Fibroblast of skin of abdomen (primary cell): ENCODE results near the gene ST3GAL3.
A peak's percentile ranks its signal among the peaks of the same experiment; 100 is the strongest.
"Not testable (repeated sequence)": the region's sequence is repeated elsewhere in the genome, so short reads cannot be mapped to it uniquely, and the experiment has no call there.

ENCODE experiments used
- DNase-seq: peaks from one replicate; pipeline ENCODE4 v3.0.0-alpha.2; 2013

The ST3GAL3 gene

DNA sequence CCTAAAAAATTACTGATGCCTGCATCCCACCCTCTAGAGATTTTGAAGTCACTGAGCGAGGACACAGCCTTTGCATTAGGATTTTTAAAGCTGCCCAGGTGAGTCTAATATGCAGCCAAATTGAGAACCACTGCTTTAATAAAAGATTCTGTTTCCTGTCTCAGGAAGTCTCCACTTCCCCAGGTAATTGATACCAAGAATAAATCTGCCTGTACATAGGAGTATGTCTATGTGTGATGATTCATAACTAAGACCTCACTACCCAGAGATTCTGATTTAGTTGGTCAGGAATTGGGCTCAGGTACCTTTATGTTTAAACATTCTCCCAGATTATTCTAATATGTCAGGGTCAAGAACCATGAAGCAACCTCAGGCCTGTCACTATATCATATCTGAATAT, 117.5 kb downstream of the ST3GAL3 start:
- DNase-seq: no peak

DNA sequence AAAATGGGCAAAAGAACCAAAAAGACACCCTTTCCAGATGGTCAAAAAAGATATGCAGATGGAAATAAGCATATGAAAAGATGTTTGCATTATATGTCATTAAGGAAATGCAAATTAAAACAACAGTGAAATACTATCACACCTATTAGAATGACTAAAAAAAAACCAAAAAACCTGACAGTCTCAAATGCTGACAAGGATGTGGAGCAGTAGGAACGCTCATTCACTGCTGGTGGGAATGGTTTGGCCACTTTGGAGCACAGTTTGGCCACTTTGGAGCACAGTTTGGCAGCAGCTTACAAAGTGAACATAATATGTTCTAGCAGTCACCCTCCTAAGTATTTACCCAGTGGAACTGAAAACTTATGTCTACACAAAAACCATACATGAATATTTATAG, 121.2 kb downstream of the ST3GAL3 start:
- no peak for DNase-seq

DNA sequence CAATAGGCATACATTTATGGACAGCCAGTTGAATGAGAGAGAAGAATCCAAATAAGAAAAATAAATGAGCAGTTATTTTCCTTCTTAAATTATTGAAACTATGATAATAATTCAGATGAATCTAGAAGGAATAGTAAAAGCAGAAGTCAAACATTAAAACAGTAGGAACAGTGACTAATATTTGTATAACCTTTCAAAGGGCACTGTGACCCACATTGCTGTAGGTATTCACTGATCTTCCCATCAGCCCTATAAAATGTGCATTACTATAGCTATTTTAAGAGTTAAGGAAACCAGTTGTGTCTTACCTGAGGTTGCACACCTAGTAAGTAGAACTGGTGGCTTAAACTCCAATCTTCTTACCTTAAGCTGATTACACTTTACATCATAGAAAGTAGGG, 123.5 kb downstream of the ST3GAL3 start:
- DNase-seq: no peak

DNA sequence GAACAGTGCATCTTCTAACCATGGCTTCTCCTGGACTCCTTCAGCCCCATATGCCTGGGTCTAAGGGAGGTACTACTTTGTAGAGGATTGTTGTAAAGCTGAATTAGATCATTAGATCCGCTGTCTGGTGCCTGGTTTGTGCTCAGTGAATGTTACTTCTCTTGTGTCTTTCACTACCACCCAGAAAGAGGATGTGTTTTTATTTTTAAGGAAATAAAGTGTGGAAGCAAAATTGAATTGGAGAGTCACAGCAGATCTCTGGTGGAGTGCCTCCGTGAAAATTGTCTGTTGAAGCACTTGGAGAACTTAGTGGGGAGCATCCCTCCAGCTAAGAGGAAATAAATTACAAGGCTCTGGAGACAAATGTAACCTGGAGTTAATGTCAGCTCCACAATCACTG, 124.5 kb downstream of the ST3GAL3 start:
- no peak for DNase-seq

DNA sequence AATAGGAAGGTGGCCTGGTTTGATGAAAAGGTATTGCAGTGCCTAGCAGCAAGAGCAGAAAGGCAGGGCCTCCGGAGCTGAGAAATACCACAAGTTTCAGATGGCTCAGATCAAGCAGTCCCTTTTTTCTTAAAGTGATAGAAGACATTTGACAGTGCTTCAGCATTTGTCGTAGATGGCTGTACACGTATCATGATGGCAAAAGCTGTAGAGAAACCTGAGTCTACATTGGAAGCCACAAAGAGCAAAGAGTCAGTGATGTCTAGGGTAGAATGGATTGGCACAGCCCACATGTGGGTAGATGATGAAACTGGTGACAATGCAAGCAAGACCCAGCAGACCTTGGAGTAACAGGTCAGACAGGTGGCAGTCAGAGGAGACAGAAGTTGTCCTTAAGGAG, 124.9 kb downstream of the ST3GAL3 start:
- no peak for DNase-seq

DNA sequence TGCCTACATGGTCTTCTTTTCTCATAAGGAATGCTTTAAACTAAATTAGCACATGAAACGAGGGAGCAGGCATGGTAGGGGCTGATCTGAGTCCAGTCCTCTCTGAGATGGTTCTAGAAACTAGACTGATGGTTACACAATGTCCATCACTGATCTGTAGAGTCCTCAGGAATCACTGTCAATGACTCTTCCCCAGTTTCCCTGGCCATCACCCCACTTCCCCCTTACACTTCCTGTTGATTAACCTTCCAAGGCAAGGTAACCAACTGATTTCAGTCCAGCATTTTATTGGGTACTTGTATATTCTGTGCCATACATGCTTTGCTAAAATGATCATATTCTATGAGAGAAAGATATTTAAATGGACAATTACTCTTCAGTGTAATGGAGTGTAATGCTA, 125.7 kb downstream of the ST3GAL3 start:
- no peak for DNase-seq

DNA sequence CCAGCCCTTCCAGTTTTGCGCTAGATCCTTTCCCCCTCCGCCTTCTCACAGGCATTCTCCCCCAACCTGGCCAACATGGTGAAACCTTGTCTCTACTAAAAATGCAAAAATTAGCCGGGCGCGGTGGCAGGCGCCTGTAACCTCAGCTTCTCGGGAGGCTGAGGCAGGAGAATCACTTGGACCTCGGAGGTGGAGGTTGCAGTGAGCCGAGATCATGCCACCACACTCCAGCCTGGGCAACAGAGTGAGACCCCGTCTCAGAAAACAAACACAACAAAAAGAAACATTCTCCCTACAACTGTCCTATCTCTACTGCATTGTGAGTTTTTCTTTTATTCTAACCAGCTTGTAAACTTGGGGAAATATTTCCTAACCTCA, 126.6 kb downstream of the ST3GAL3 start:
- not testable (repeated sequence) for DNase-seq

DNA sequence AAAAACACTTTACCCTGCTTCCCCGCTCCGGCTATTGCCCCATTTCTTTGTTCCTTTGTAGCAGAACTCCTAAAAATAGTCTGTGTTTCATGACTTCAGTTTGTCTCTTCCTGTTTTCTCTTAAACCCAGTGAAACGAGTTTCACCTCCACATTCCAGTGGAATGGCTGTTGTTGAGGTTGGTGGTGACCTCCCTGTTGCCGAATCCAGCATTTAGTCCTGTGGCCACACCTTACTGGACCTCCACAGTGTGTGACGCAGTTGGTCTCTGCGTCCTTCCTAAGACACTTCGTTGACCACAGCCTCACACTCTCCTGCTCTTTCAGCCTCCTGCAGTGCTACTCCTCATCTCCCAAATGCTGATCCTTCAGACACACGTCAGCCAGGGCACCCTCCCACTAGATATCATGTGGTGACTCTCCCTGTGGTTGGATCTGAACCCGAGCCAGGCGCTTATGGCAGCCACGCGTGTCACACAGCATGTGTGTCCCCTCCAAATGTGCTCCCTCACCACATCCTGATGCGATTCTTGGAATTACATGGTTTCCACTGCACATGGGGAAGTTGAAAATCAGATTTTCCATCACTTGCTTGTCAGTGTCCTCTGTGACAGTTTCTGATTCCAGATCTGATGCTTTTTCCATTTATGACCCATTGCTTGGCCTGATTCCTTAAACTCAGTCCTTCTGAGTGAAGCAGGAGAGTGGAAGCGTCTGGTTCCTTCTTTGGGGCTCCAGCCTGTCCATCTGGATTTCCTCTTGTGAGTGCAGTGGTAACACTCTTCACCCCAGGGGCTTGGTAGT, 127.1 kb downstream of the ST3GAL3 start:
- peak; percentile 69 for DNase-seq

DNA sequence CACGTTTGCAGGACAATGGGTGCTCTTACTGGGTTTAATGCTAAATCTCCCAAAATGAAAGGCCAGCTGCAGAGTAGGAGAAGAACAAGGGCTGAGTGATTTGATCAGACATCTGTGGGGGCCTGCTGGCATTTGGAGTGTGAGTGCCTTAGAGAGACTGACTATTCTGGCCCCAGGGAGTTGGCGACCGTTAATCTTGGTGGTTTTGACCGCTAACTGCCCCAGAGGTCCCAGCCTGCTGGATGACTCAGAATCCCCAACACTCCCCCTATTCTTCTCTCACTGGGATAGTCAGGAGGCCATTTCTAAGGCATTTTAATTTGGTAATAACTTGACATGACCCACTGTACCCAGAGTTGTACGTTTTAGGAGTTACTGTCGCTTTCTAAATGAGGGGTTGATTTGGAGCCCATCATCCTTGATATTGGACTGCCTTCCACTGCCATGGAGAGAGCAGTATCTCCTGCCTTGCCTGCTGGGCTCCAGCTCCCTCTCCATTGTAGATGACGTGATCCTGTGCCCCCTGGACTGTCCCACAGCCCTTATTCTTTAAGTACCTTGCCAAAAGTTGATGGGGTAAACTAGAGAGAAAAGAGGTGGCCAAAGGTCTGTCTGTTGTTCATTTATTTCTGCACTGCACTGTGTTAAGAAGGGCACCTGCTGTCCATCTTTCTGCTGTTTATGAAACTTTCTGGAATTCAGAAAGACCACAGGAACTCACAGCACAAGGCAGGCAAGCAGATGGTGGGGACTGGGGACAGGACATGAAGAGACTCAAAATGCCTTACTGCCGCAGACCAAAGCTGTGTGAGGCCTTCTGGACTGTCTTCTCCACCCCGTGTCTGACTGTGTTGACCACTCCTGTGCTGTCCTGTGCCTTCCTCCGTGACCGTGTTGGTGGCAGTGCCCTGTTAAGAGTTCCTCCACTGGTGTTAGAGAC, 128.0 kb downstream of the ST3GAL3 start:
- DNase-seq: peak; percentile 85

DNA sequence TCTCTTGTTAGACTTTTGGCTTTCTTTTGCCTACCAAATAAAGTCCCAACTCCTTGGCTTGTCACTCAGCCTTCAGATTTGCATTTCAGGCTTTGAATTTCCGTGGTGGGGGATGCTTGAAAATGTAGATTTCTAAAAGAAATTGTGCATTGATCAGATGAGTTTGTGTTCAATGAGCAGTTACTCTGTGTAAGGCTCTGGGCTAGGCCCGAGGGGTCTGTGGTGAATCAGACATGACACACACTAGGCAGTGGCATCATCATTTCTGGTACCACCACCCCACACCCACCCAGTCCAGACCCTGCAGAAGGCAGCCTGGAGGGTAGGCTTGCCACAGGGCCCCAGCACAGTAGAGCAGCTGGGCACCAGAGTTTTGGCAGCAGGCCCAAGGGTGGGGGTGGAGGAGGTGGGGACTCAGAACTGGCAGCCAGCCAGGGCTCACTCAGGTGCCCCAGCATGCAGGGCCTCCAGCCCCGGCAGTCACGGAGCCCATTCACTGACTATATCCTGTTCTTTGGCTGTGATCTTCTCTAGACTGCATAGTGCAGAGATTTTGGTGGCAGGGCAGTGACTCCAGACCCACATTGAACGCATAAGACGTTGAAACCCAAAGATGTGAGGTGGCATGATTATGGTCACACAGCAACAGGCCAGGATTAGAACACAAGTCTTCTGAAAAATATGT, 129.1 kb downstream of the ST3GAL3 start:
- DNase-seq: peak; percentile 31

DNA sequence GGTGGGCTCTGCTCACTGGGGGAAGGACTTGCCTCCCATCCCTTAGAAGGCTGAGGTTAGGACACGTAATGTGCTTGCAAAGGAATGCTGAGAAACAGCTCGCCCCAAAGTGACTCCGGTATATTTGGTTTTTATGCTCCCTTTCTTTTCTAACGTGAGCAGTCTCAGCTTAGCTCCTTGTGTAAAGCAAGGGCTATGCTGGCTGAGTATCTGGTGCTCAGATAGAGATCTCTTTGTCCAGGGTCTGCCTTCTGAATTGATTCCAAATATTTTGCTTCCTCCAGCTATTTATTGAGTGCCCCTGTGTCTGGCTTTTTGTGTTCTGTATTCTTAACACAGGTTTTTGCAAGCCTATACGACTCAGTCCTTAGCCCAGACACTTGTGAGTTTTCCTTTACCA, 131.7 kb downstream of the ST3GAL3 start:
- DNase-seq: no peak

DNA sequence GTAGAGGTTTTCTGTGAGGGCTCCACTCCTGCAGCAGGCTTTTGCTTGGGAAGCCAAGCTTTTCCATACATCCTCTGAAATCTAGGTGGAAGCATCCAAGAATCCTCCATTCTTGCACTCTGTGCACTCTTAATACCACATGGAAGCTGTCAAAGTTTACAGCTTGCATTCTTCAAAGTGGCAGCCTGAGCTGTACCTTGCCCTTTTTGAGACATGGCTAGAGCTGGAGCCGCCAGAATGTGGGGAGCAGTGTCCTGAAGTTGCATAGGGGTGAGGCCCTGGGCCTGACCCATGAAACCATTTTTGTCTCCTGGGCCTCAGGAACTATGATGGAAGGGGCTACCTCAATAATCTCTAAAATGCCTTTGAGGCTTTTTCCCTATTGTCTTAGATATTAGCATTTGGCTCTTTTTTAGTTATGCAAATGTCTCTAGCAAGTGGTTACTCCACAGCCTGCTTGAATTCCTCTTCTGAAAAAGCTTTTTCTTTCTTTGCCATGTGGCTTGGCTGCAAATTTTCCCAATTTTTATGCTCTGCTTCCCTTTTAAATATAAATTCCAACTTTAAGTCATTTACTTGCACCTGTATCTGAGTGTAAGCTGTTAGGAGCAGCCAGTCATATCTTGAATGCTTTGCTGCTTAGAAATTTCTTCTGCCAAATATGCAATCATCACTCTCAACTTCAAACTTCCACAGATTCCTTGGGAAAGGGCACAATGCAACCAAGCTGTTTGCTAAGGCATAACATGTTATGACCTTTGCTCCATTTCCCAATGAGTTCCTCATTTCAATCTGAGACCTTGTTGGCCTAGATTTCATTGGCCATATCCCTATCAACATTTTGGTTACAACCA, 134.2 kb downstream of the ST3GAL3 start:
- DNase-seq: no peak

DNA sequence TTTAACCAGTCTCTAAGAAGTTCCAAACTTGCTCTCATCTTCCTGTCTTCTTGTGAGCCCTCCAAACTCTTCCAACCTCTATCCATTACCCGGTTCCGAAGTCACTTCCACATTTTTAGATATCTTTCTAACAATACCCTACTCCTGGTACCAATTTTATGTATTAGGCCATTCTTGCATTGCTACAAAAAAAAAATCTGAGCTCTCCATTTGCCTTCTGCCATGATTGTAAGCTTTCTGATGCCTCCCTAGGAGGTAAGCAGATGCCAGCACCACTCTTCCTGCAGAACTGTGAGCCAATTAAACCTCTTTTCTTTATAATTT, 134.8 kb downstream of the ST3GAL3 start:
- no peak for DNase-seq

DNA sequence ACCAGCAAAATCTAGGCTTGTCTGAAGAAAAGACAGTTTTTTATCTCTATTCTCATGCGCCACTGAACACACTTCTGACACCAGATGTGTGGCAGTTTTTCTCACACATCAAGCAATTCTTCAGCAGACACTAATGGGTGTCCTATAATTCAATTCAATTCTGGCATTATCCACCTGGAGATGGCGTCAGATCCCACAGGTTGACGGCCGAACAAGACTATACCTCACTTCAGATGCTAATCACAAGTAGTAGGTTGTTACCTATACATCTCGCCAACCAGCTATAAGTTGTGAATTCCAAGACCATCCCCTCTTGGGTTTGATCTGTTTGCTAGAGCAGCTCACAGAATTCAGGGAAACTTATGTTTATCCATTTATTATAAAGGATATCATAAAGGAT, 136.3 kb downstream of the ST3GAL3 start:
- no peak for DNase-seq

DNA sequence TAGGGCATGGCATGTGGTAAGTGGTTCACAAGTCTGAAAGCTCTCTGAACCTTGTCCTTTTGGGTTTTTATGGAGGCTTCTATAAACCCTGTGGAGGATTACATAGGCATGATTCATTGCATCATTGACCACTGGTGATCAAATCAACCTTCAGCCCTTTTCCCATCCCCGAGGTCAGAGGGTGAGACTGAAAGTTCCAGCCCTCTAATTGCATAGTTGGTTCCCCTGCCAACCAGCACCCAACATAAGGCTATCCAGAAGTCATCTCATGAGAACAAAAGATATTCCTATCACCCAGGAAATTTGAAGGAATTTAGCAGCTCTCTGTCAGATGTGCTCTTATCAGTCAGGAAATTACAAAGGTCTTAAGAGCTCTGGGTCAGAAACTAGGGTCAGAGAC, 136.8 kb downstream of the ST3GAL3 start:
- DNase-seq: no peak

DNA sequence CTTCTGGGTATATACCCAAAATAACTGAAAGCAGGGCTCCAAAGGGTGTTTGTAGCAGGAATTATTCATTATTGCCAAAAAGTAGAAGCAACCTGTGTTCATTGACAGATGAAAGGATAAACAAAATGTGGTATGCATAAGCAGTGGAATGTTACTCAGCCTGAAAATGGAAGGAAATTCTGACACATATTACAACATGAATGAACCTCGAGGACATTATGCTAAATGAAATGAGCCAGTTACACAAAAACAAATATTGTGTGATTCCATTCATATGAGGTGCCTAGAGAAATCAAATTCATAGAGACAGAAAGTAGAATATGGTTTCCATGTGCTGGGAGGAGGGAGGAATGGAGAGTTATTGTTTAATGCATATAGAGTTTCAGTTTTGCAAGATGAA, 140.0 kb downstream of the ST3GAL3 start:
- no peak for DNase-seq

DNA sequence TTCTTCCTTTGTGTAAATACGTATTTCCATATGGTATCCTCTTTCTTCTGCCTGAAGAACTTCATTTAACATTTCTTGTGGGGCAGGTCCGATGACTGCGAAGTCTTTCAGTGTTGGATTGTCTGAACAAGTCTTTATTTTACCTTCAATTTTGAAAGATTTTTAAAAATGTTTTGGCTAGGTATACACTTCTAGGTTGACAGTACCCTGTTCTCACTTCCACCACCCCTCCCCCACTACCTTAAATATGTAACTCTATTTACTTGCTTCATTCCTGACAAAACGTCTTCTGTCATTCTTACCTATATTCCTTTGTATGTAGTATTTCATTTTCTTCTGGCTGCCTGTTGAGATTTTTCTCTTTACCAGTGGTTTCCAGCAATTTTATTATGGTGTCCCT, 140.5 kb downstream of the ST3GAL3 start:
- no peak for DNase-seq

DNA sequence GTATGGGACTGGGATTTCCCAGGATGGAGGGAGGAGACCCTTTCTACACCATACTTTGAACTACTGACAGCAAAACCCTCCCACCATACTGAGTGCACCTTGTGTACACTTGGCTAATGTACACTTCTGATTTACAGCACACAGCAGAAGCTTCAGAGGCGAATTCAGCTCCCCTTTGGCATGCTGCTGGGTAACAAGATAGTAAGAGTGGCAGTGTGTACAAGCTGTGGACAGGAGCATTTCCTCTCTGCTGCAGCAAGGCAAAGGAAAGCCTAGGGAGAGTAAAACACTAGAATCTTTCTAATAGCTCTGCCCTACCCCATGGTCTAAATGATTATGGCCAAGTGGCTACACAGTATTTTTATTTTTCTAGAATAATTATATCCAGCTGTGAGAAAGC, 142.3 kb downstream of the ST3GAL3 start:
- DNase-seq: no peak

DNA sequence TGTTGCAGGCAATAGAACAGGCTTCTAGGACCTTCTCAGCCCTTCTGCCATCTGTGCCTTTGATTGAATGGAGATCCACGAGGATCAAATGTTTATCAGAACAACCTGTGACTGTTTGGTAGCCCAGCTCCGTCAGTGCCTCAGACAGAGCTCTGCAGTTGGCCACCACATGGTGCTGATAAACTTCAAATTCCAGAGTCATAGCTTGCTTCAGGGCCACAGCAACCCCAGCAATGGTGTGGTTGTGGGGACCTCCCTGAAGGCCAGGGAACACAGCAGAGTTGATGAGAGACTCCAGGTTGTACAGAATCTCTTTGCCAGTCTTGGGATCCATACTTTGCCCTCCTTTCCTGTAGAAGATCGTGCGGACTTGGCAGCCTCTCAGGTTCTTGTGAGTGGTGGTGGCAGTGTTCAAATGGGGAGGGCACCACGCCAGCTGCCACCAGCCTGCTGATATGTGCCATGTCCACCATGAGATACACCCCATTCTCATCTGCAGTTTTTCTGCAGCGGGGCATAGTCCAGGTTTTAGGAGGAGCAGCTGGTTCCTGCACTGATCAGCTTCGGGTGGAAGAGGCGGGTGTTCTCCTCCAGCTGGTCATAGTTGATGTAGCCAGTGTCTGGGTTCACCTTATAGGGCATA, 143.4 kb downstream of the ST3GAL3 start:
- no peak for DNase-seq

DNA sequence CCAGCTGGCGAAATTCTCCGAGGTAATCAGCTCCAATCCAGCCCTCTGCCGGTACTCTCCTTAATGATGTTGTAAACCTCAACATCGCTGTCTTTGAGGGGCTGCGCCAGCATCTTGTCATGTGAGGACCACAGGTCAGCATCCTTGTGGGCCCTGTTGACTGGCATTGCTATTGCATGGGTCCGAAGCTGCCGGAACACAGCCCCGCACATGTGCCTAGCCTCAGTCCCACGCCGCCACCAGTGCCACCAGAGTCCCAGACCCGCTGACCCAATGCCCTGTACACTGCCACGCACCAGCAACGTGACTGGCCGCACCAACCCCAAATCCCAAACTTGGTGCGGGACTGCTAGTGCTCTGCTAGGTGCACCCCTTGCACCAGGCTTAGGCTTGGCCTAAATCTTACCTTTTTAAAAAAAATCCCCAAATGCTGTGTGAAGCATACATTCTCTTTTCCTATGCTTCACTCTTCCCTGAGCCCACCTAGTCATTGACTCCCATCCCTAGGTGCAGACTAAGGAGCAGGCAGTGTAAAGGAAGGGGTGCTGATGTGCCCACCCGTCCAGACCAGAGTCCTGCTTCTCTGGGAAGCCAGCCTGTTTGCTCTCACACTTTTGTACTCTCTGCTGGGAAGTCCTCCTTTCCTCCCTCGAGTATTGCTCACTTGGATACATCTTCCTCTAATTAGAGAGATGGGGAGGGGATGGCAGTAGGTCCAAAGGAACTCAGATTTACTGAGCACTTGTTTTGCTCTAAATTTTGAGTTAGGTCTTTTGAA, 144.4 kb downstream of the ST3GAL3 start:
- no peak for DNase-seq
